Keratinocyte (primary cell): ENCODE results near the gene PIK3CG. TPM values are rescaled to one million over a fixed set of nuclear protein-coding genes. Genes with fewer than 3 reads are reported as not detected.
"Not testable (repeated sequence)": the region's sequence is repeated elsewhere in the genome, so short reads cannot be mapped to it uniquely, and the experiment has no call there.

Source experiments
- DNase-seq: peaks from one replicate; pipeline ENCODE4 v3.0.0-alpha.2; 2011; ENCODE audit warnings: low read depth, missing footprints, low spot score
- FAIRE-seq: peaks from 2 replicates; lab custom pipeline; 2011; peaks lifted over from hg19 to GRCh38; lab: Jason Lieb, UNC
- H2AFZ ChIP-seq: 2 replicates; pipeline ENCODE4 v1.6.0; 2012; ENCODE audit warnings: low read length, control low read depth, inconsistent platforms; ENCODE audit not compliant: control insufficient read depth
- H3K27ac ChIP-seq: 2 replicates; pipeline ENCODE4 v1.5.1; 2011; ENCODE audit warnings: low read length; ENCODE audit not compliant: control insufficient read depth, insufficient read depth
- H3K27me3 ChIP-seq: 3 replicates; pipeline ENCODE4 v1.6.0; 2011; ENCODE audit warnings: low read length; ENCODE audit not compliant: control insufficient read depth, insufficient read depth; ENCODE audit errors: extremely low read depth
- H3K36me3 ChIP-seq, 2 experiments: 2 replicates in 1 of 2; 3 replicates in 1 of 2; pipeline ENCODE4 v1.5.1; 2011; ENCODE audit warnings: low read length in 2 of 2, mild to moderate bottlenecking in 1 of 2; ENCODE audit not compliant: control insufficient read depth in 2 of 2, insufficient read depth in 2 of 2; ENCODE audit errors: extremely low read depth in 1 of 2
- H3K4me1 ChIP-seq: 3 replicates; pipeline ENCODE4 v1.5.1; 2011; ENCODE audit warnings: low read length; ENCODE audit not compliant: control insufficient read depth, insufficient read depth; ENCODE audit errors: extremely low read depth
- H3K4me2 ChIP-seq: 3 replicates; pipeline ENCODE4 v1.6.0; 2011; ENCODE audit warnings: low read depth, low read length; ENCODE audit not compliant: control insufficient read depth, insufficient read depth; ENCODE audit errors: extremely low read depth
- H3K4me3 ChIP-seq, 3 experiments: fragments of 200-600 bp in 1 of 3; sonication (generic) in 1 of 3; 2 replicates in 2 of 3; 3 replicates in 1 of 3; pipeline ENCODE4 v1.5.1; 2011 to 2016; ENCODE audit warnings: low read length in 3 of 3, mild to moderate bottlenecking in 3 of 3, control low read depth in 2 of 3, inconsistent platforms in 1 of 3, low read depth in 1 of 3, mixed read lengths in 1 of 3, mixed run types in 1 of 3, moderate library complexity in 1 of 3; ENCODE audit not compliant: control insufficient read depth in 2 of 3, insufficient read depth in 2 of 3; ENCODE audit errors: extremely low read depth in 1 of 3
- H3K79me2 ChIP-seq: 2 replicates; pipeline ENCODE4 v1.6.0; 2012; ENCODE audit warnings: low read length; ENCODE audit not compliant: control insufficient read depth, insufficient read depth
- H3K9ac ChIP-seq: 3 replicates; pipeline ENCODE4 v1.6.0; 2011; ENCODE audit warnings: low read length; ENCODE audit not compliant: control insufficient read depth, insufficient read depth; ENCODE audit errors: extremely low read depth
- H3K9me1 ChIP-seq: 3 replicates; pipeline ENCODE4 v1.6.0; 2011; ENCODE audit warnings: low read length; ENCODE audit not compliant: control insufficient read depth, insufficient read depth; ENCODE audit errors: extremely low read depth
- H3K9me3 ChIP-seq: 2 replicates; pipeline ENCODE4 v1.5.1; 2012; ENCODE audit warnings: low read depth, low read length; ENCODE audit not compliant: control insufficient read depth
- H4K20me1 ChIP-seq: 3 replicates; pipeline ENCODE4 v1.6.0; 2011; ENCODE audit warnings: low read length; ENCODE audit not compliant: control insufficient read depth, insufficient read depth; ENCODE audit errors: extremely low read depth
- EZH2 ChIP-seq: IDR thresholded peaks from one replicate; pipeline ENCODE4 v1.6.1; 2012; ENCODE audit warnings: inconsistent platforms, mild to moderate bottlenecking, low read length, moderate library complexity
- dilution Hi-C: fragments of 300-500 bp; cut with MboI; formaldehyde crosslinking; loops from one replicate; pipeline ENCODE4 v1.7.0; 2020; ENCODE audit warnings: low sequenced_read_pairs; ENCODE audit not compliant: extremely low pct_ligation_motif_present
- polyA plus RNA-seq, 5 experiments: library from polyadenylated mRNA; depleted of rRNA in 3 of 5; stranded (reverse) in 3 of 5; stranded (forward) in 1 of 5; unstranded in 1 of 5; fragments of >200 nt; gene quantifications; 1 replicate in 1 of 5; 2 replicates in 3 of 5; 3 replicates in 1 of 5; pipeline versions ENCODE4 v1.2.1 to v1.2.3, GENCODE V29; 2011 to 2012; ENCODE audit warnings: missing spikeins in 2 of 5, low read depth in 1 of 5, low replicate concordance in 1 of 5
- TF ChIP-seq, protein P1 (sequence below), 3 experiments: IDR thresholded peaks in 1 of 3; conservative IDR thresholded peaks in 1 of 3; optimal IDR thresholded peaks in 1 of 3; 2 replicates in 2 of 3; 3 replicates in 1 of 3; pipeline versions ENCODE3 to v1.5.1; 2011; ENCODE audit warnings: low read length in 3 of 3, mild to moderate bottlenecking in 3 of 3, moderate library complexity in 2 of 3, control low read depth in 1 of 3, inconsistent platforms in 1 of 3; ENCODE audit not compliant: insufficient read depth in 2 of 3; ENCODE audit errors: extremely low read depth in 1 of 3

PIK3CG gene
- polyA plus RNA-seq, 1 donor (not counting 4 experiments of a cell fraction or from before 2014, with no cell fraction given) = not detected

DNA sequence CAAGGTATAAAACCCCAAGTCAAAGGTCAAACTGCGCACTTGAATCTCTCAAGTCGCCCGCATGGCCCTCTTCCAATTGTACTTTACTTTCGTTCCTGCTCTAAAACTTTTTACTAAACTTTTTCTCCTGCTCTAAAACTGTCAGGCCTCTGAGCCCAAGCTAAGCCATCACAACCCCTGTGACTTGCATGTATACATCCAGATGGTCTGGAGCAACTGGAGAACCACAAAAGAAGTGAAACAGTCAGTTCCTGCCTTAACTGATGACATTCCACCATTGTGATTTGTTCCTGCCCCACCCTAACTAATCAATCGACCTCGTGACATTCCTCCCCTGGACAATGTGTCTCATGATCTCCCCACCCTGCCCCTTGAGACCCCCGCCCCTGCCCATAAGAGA lies 35.6 kb upstream of the PIK3CG start:
- H3K36me3 ChIP-seq = no peaks in the 10 kb centered on the region
- H3K79me2 ChIP-seq = no peaks in the 10 kb centered on the region
- H3K9me1 ChIP-seq = no peaks in the 10 kb centered on the region
- TF ChIP-seq, protein P1, sequence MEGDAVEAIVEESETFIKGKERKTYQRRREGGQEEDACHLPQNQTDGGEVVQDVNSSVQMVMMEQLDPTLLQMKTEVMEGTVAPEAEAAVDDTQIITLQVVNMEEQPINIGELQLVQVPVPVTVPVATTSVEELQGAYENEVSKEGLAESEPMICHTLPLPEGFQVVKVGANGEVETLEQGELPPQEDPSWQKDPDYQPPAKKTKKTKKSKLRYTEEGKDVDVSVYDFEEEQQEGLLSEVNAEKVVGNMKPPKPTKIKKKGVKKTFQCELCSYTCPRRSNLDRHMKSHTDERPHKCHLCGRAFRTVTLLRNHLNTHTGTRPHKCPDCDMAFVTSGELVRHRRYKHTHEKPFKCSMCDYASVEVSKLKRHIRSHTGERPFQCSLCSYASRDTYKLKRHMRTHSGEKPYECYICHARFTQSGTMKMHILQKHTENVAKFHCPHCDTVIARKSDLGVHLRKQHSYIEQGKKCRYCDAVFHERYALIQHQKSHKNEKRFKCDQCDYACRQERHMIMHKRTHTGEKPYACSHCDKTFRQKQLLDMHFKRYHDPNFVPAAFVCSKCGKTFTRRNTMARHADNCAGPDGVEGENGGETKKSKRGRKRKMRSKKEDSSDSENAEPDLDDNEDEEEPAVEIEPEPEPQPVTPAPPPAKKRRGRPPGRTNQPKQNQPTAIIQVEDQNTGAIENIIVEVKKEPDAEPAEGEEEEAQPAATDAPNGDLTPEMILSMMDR (optimal IDR thresholded peaks at IDR 0.05 in 1 of 3, IDR thresholded peaks at IDR 0.05 in 1 of 3, conservative IDR thresholded peaks at IDR 0.05 in 1 of 3; ENCODE audit: extremely low read depth in 1 of 3, insufficient read depth in 2 of 3, low read length in 3 of 3) = no peak
- TF ChIP-seq EZH2 = no peak
- H3K27ac ChIP-seq = no peak overlapping the region
- FAIRE-seq = no peak
- no peak for DNase-seq
- H3K27me3 ChIP-seq = no peaks in the 10 kb centered on the region
- no peaks in the 10 kb centered on the region for H4K20me1 ChIP-seq
- no peaks in the 10 kb centered on the region for H3K4me1 ChIP-seq
- no peak overlapping the region for H3K4me2 ChIP-seq
- H3K4me3 ChIP-seq = no peak overlapping the region
- H2AFZ ChIP-seq = no peak overlapping the region
- no peak overlapping the region for H3K9ac ChIP-seq
- peaks cover 2% of the 10 kb centered on the region for H3K9me3 ChIP-seq
- dilution Hi-C loops = no loop called here

DNA sequence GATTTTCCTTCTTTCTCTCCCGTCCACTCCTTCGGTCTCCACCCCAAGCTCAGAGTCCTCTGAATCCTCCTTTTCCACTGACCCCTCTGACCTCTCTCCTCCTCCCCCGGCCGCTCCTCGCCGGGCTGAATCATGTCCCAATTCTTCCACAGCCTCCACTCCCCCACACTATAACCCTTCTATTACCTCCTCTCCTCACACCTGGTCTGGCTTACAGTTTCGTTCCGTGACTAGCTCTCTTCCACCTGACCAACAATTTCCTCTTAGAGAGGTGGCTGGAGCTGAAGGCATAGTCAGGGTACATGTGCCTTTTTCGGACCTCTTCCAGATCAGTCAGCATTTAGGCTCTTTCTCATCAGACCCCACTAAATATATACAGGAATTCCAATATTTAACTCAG lies 34.2 kb upstream of the PIK3CG start:
- H3K27me3 ChIP-seq, H3K4me3 ChIP-seq, H3K9me1 ChIP-seq, H3K79me2 ChIP-seq, H3K27ac ChIP-seq, dilution Hi-C loops, H3K9me3 ChIP-seq, H3K4me1 ChIP-seq, H3K4me2 ChIP-seq, H3K36me3 ChIP-seq, H4K20me1 ChIP-seq, H3K9ac ChIP-seq, DNase-seq, H2AFZ ChIP-seq, FAIRE-seq: not testable (repeated sequence)

DNA sequence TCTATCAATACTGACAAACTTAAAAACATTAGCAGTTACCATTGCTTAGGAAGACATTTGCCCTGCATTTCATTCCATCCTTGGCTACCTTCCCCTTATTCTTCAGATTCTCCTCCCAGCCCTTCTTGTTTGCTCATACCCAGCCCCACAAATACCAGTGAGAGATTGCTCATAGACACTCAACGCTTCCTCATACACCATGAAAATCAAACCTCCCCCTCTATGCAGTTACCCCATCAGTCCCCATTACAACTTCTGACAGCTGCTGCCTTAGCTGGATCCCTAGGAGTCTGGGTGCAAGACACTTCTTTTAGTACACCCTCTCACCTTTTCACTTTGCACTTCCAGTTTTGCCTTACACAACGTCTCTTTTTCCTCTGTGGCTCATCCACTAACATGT lies 28.3 kb upstream of the PIK3CG start:
- H3K36me3 ChIP-seq = no peaks in the 10 kb centered on the region
- dilution Hi-C loops = no loop called here
- no peak for TF ChIP-seq EZH2
- TF ChIP-seq, protein P1 (optimal IDR thresholded peaks at IDR 0.05 in 1 of 3, IDR thresholded peaks at IDR 0.05 in 1 of 3, conservative IDR thresholded peaks at IDR 0.05 in 1 of 3; ENCODE audit: extremely low read depth in 1 of 3, insufficient read depth in 2 of 3, low read length in 3 of 3) = no peak
- no peaks in the 10 kb centered on the region for H3K9me1 ChIP-seq
- no peak for DNase-seq
- no peaks in the 10 kb centered on the region for H3K4me1 ChIP-seq
- H3K27ac ChIP-seq = no peak overlapping the region
- no peaks in the 10 kb centered on the region for H3K79me2 ChIP-seq
- no peaks in the 10 kb centered on the region for H4K20me1 ChIP-seq
- H3K9ac ChIP-seq = no peak overlapping the region
- H3K9me3 ChIP-seq = no peaks in the 10 kb centered on the region
- no peak overlapping the region for H3K4me3 ChIP-seq
- H2AFZ ChIP-seq = no peak overlapping the region
- no peak for FAIRE-seq
- no peak overlapping the region for H3K4me2 ChIP-seq
- no peaks in the 10 kb centered on the region for H3K27me3 ChIP-seq
